GM19025 (cell line): Measurements from ENCODE around the gene ARVCF.
A peak's percentile ranks its signal among the peaks of the same experiment; 100 is the strongest.
"Not testable (repeated sequence)": the region's sequence is repeated elsewhere in the genome, so short reads cannot be mapped to it uniquely, and the experiment has no call there.

Source experiments
- ATAC-seq: cut with Tn5 transposase; IDR thresholded peaks from one replicate; pipeline ENCODE4 v1.9.1; 2021; ENCODE audit warnings: mild to moderate bottlenecking, low read depth, moderate library complexity; ENCODE audit not compliant: unreplicated experiment

Gene ARVCF

DNA sequence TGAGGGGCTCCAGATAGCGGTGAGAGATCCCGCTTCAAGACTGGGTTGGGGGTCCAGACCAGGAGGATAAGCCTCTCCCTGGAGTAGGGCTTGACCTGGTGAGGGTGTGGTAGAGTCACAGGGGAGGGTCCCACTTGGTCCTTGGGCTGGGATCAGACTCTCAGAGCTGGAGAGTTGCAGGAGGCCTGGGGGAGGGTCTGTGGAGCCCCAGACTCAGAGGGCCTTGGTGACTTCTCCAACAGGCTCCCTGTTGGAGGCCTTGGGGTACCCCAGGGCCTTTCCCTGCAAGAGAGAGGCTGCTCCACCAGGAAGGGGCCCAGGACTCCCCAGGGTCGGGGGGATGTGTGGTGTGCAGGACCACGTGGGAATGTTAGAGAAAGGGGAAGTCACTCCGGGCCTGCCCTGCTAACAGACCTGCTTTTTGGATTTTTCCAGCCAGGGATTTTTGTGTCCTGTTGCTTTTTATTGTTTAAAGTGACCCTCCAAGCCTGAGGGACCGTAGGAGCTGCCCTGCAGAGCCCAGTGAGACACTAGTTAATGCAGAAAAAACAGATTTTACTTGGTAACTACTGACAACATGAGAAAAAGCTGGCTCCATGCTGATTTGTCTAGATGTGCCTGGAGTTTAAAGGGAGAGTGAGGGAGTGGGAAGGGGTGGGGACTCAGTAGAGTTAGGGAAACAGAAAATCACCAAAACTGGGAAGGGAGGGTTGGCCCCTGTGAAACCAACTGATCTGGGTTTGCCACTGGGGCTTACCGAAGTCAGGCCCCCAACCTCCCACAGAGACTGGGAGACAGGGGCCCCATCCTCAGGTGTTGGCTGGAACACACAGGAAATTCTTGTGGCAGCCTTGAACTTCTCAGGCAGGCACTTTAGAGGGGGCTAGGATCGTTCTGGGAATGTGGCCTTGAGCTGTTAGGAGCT, 74.2 kb downstream of the ARVCF start:
- ATAC-seq = no peak

DNA sequence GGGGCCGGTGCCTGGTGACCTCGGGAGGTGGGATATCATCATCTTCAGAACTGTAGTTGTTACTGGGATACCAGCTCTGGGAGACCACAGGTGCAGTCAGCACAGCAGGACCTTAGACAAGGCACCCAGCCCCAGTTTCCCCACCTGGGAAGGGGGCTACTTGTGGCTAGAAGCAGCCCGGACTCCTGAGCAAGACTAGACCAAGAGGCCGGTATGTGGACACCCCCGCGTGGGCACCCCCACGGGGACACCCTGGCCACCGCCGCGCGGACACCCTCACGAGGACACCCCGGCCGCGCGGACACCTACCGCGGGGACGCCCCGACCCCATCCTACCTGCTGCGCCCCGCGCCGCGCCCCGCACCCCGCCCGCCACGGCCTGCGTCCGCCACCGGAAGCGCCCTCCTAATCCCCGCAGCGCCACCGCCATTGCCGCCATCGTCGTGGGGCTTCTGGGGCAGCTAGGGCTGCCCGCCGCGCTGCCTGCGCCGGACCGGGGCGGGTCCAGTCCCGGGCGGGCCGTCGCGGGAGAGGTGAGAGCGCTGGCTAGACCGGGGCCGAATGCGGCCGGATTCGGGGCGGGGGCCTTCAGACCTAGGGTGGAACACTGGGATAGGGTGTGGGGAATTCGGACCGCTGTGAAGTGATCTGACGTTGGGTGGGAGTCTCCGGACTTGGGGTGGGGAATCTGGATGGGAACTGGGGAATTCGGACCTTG, 75.1 kb downstream of the ARVCF start, which contains the start of the genes COMT and TXNRD2:
Gene COMT, plus strand, starts transcription at position 408 of the 718 bp plus-strand sequence. CDS start 20,755 bp downstream, outside the sequence.
Gene TXNRD2, minus strand, starts transcription at position 454 of the 718 bp plus-strand sequence. Its CDS starts 15 bp downstream, at position 439.
- ATAC-seq = peak; percentile 64

DNA sequence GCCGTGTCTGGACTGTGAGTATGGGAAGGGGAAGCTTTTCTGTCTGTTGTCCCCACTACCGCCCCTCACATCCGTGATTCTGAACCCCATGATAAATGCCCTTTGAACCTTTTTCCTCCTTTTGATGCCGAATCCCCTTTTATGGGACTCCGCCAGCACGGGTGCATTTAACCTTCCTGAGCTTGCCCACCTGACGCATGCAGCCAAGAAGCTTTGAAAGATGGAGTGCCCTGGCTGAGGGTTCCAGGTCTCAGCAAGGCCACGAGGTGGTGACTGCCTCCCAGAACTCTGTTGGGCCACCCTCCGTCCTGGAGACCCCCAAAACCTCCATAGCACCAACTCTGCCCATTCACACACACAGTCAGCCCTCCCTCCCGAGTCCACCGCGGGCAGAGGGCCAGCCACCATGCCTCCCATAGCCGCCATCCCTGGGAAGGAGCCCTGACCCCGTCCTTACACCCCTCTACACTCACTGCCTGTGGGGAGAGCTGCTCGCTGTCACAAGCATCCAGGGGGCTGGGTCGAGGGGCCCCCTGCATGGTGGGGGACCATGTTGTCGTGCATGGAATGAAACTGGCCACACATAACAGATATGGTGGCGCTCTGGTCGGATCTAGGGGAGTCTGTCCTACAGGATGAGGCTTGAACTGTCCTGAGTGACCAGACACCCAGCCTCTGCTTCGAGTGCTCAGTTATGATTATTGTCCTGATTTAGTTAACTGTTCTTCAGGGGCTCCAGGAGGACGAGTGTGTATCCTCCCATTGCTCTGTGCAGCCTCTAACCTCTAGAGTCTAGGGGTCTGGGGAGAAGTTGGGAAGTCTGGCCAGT, 75.9 kb downstream of the ARVCF start:
- ATAC-seq = no peak

DNA sequence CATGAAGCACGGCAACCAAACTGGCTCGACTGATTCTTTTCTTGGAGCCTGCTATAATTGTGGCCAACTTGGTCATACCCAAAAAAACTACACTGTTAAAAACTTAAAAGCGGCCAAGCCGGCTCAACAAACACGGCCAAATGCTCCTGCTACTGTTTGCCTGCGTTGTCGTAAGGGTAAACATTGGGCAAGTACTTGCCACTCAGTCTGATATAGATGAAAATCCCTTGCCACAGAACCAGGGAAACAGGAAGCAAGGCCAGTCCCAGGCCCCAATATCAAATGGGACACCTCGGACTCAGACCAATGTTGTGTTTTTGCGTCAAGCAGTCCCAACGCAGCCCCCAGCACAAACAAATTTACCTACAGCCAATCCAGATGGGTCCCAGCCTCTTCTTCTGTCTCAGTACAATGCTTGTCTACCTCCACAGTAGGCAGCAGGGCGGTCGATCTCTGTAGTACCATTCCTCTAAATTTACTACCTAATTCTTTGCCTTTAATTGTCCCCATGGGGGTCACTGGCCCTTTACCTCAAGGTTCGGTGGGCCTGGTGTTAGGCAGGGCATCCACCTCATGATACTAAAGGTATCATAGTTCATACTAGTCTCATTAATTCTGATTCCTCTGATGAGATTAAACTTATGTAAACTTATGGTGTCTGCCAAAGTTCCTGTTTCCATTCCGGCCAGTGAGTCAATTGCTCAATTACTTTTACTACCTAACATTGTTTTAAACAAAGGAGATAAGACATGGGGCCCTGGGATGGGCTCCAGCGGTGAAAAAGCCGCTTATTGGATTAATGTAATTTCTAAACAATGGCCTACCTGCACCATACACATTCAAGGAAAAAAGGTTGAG, 78.8 kb downstream of the ARVCF start:
- ATAC-seq = no peak

DNA sequence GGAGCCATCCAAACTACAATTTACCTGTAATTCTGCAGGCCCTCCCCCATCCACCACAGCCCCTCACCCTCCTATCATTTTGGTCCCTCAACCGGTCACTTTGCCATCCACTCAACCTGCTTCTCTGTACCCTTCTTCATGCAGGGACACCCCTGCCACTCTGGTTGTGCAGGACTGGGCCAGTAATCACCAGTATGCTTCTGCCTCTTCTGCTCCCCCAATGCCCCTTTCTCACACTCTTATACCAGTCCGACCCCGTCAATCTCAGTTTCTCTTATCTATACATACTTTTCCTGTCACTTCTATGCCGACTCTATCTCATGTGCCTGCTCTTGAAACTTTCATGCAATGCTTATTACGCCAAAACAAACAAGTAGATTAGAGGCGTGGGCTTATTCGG, 80.1 kb downstream of the ARVCF start:
- ATAC-seq = no peak

DNA sequence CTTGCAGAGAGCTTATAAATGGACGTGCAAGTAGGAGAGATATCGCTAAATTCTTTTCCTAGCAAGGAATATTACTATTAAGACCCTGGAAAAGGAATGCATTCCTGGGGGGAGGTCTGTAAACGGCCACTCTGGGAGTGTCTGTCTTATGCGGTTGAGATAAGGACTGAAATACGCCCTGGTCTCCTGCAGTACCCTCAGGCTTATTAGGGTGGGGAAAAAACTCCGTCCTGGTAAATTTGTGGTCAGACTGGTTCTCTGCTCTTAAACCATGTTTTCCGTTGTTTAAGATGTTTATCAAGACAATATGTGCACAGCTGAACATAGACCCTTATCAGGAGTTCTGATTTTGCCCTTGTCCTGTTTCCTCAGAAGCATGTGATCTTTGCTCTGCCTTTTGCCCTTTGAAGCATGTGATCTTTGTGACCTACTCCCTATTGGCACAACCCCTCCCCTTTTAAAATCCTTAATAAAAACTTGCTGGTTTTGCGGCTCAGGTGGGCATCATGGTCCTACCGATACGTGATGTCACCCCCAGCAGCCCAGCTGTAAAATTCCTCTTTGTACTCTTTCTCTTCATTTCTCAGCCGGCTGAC, 81.4 kb downstream of the ARVCF start:
- not testable (repeated sequence) for ATAC-seq

DNA sequence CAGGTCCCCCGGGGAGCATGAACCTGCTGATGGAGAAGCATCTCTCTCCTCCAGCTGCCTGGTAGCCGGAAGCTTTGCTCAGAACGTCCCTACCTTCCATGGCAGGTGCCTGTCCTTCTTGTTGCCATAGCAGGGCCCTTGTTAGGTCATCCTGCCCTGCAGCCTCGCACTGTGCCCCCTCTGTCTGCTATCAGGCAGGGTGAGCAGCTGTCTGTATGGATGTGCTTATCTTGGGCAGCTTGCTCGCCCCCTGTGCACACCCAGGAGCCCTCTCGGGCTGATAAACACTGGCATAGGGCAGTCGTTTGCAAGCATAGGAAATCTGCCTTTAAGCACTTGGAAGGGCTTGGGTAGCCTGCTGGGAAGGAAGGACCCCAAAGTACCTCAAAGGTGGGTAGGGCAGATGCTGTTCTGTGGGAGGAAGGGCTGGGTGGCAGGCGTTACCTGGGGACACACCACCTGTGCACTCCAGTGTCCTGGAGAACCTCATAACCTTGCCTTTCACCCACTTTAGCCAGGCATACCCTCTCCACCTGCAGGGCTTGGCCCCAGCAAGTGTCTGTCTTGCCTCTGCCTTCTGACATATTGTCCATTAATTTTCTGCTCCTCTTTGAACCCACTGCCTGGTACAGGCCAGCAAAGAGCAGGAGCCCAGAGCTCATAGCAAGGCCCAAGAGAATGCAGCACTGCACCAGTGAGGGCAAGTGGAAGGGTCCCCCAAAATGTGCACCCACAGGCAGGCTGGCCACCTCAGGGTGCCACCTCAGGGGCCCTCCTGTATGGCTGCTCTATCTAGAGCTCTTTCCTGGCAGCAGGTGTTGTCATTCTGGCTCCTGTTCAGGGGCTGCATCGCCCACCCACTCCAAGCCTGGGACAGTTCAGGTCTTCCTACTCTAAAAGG, 83.0 kb downstream of the ARVCF start:
- no peak for ATAC-seq

DNA sequence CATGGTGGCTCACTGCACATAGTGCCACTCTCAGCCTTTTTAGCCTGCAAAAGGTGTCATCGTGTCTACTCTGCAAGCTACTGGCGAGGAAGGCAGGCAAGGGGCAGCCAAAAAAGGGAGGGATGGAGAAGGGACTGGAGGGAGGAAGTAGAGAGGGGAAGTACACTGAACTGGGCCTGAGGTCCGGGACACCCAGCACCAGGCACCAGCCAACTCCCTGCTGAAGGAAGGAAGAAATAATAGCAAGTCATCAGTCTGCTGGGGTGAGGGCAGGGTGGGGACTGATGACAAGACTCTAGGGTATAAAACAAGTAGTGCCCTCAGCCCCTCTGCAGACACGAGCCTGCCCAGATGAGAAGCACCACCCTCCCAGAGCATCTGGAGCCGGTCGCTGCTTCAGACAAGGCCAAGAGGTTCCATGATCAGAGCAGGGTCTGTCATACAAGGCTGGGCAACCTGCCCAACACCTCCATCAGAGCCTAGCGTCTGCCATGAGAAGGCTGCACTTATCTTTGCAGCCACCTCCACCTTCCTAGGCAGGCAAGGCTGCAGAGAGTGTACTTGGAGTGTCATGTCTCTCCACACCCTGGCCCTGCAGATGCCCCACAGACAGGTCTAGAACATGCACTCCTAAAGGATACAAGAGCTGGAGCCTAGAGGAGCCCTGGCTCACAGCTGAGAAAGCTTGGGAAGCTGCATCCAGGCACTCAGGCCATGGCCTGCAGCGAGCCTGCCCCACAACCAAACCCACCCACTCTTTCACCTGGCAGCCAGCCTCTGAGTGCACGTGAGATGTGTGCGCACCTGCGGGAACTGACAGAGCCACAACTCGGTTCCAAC, 84.0 kb downstream of the ARVCF start:
- no peak for ATAC-seq

DNA sequence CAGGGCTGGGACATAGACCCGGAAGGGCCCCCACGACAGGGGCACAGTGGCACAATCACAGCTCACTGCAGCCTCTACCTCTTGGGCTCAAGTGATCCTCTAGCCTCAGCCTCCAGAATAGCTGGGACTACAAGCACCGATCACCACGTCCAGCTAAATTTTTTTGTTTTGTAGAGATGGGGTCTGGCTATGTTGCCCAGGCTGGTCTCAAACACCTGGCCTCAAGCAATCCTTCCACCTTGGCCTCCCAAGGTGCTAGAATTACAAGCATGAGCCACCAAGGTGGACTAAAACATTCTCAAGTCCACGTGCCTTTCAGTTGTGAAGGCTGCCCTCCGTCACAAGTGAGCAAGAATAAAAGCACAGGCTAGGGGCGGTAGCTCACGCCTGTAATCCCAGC, 85.1 kb downstream of the ARVCF start:
- no peak for ATAC-seq

DNA sequence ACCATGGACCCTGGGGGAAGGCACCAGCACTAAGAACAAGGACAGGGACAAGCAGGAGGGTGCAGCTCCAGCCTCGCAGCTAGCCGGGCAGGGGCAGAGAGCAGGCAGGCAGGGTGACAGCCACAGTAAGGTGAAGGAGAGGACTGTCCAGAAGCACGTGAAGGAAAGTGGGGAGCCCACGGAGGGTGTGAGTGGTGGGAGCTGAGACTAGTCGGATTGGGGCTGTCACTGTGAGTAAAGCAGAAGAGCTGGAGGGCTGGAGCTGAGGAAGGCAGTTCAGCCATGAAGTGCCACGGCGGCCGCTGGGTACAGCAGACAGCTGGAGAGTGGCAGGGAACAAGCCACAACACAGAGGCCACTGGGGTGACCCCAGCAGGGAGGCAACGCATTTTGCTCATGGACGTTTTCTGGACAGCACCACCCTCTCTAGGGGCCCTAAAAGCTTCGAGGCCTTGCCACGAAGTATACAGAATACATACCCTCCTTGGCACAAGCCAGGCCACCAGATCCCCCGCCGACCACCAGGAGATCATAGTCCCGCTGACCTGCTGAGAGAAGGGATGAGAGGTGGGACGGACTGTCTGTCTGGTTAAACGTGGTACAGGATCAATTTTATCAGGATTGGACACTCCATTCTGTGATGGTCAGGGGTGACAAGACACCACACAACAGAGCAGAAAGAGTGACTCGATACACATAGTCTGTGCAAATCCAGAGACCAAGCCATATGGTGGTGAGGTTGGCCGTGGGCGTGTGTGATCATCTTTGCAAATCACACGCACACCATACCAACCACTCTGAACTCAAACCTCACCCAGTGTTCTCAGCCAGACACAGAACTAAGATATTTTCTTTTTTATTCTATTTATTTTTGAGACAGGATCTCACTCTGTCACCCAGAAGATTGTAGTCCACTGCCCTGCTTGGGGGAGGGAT, 85.8 kb downstream of the ARVCF start:
- ATAC-seq = no peak

DNA sequence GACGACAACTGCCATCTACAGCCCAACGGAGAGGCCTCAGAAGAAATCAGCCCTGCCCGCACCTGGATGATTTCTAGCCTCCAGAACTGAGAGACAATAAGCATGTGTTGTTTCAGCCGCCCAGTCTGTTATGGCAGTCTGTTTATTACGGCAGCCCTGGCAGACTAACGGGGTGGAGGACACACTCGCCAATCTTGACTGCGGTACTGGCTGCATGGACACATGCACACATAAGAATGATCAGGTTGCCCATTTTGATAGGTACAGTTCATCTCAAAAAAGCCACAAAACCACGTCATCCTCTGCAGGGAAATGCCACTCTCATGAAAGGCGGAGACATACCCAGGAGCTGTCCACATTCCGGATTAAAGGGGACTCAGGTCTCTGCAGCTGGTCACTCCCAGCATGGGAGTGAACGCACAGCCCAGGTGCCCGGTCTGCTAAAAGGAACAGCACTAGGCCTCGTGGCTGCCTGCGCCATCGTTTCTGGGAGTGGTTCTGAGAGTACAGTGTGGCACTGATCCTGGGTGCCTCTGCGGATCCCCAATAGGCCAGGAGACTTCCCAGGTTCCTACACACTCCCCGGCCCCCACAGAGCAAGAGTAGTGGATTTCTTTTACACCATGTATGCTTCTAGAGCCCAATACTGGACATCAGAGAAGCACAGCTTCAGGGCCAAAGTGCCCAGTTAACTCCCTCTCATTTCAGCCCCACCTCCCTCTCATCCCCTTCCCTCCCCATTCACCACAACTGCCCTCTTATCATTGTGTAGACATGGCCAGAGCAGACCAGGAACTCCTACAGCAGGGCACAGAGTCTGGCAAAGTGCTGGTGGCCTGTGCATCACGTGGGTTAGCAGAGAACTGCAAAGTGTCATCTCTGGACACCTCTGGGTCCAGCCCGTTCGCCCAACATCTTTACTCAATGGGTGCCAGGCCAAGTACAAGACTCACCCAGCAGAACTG, 86.8 kb downstream of the ARVCF start:
- no peak for ATAC-seq

DNA sequence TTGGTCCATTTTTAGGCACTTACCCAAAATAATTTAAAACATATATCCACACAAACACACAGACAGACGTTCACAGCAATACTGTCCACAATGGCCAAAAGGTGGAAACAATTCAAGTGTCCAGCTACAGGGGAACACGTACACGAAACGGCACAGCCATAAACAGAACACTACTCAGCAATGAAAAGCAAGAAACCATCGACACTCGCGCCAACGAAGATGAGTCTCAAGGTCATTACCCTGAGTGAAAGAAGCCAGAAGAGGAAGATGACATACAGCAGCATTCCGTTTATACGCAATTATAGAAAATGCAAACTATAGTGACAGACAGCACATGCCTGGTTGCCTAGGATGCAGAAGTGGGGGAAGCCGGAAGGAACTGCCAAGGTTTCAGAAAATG, 88.4 kb downstream of the ARVCF start:
- ATAC-seq = no peak

DNA sequence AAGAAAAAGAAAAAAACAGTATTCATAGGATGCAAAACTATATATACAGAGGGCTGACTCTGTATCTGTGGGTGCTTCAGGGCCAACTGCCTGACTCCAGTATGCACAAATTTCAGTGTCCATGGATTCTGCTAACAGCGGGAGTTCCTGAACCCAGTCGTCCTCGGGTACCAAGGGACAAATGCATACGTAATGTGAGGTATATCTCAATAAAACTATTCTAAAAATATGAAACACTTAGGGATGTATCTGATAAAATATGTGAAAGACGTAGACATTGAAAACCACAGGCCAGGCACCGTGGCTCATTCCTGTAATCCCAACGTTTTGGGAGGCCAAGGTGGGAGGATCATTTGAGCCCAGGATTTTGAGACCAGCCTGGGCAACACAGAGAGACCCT, 88.9 kb downstream of the ARVCF start:
- ATAC-seq = no peak

DNA sequence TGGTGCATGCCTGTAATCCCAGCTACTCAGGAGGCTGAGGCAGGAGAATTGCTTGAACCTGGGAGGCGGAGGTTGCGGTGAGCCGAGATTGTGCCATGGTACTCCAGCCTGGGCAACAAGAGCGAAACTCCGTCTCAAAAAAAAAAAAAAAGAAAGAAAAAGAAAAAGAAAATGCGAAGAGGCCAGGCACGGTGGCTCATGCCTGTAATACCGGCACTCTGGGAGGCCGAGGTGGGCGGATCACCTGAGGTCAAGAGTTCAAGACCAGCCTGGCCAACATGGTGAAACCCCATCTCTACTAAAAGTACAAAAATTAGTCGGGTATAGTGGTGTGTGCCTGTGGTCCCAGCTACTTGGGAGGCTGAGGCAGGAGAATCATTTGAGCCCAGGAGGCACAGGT, 90.6 kb downstream of the ARVCF start:
- ATAC-seq = not testable (repeated sequence)

DNA sequence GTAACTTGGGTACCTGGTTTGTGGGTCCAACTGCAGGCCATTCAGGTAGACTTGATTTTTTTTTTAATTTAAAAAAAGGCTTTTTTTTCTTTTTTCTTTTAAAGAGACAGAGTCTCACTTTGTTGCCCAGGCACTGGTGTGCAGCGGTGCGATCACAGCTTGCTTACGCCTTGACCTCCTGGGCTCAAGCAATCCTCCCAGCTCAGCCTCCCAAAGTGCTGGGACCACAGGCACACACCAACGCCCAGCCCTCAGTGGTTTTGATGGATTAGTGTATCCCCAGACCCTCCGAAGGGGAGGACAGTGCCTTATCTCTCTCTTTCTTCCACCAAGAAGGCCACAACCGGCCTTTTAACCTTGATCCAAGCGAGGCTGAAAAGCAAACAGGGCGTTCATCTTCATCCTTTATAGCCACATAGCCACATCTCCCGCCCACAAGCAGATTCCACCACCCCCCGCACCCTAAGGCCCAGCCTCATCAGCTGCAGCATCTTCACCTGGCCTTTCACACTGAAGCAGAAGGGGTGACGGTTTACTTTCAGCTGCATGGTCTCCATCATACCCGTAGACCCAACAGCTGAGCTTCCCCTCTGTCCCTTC, 92.6 kb downstream of the ARVCF start:
- ATAC-seq = no peak
